K562 (cell line): Measurements from ENCODE around the gene INMT. TPM values are rescaled to one million over a fixed set of nuclear protein-coding genes. Genes with fewer than 3 reads are reported as not detected.
A peak's percentile ranks its signal among the peaks of the same experiment; 100 is the strongest.

Experiments used
- ARID4B ChIP-seq: sonication (generic); formaldehyde crosslinking; IDR thresholded peaks from 2 replicates; pipeline ENCODE4 v1.8.0; 2022; ENCODE audit warnings: mild to moderate bottlenecking, missing genetic modification reagents
- CCNT2 ChIP-seq: IDR thresholded peaks from 2 replicates; pipeline ENCODE4 v1.6.1; 2011; ENCODE audit warnings: borderline replicate concordance, low read depth, mild to moderate bottlenecking, moderate library complexity, mixed read lengths, low read length; ENCODE audit not compliant: insufficient read length; ENCODE audit errors: extremely low read depth
- E2F5 ChIP-seq: sonication (generic); formaldehyde crosslinking; IDR thresholded peaks from 2 replicates; pipeline ENCODE4 v1.8.0; 2022; ENCODE audit warnings: mild to moderate bottlenecking, missing genetic modification reagents
- ELF2 ChIP-seq: fragments of 250-450 bp; sonication (Bioruptor Pico); IDR thresholded peaks from 2 replicates; pipeline ENCODE4 v1.5.0; 2021; ENCODE audit warnings: mild to moderate bottlenecking
- ETS2 ChIP-seq: IDR thresholded peaks from 2 replicates; pipeline ENCODE4 v1.6.1; 2016; ENCODE audit warnings: borderline replicate concordance, missing genetic modification characterization, mild to moderate bottlenecking, moderate library complexity, missing compliant biosample characterization; ENCODE audit not compliant: poor library complexity, severe bottlenecking
- HDAC3 ChIP-seq: fragments of 450-650 bp; IDR thresholded peaks from 2 replicates; pipeline ENCODE4 v1.6.1; 2018; ENCODE audit warnings: borderline replicate concordance, mild to moderate bottlenecking, moderate library complexity; ENCODE audit not compliant: partially characterized antibody
- HMG20B ChIP-seq: fragments of 250-450 bp; sonication (Bioruptor Pico); IDR thresholded peaks from 2 replicates; pipeline ENCODE4 v1.5.0; 2021; ENCODE audit warnings: mild to moderate bottlenecking
- IRF2 ChIP-seq: sonication (generic); formaldehyde crosslinking; IDR thresholded peaks from 2 replicates; pipeline ENCODE4 v1.8.1; 2022; ENCODE audit warnings: mild to moderate bottlenecking, missing genetic modification reagents
- KHSRP ChIP-seq: fragments of 450-650 bp; IDR thresholded peaks from 2 replicates; pipeline ENCODE4 v1.6.1; 2017
- MAFG ChIP-seq: fragments of 450-650 bp; conservative IDR thresholded peaks from 2 replicates; pipeline ENCODE4 v1.6.1; 2016; ENCODE audit warnings: missing genetic modification characterization, missing compliant biosample characterization
- MCM5 ChIP-seq: fragments of 450-650 bp; IDR thresholded peaks from 2 replicates; pipeline ENCODE4 v1.6.1; 2016; ENCODE audit warnings: low read depth
- RBM14 ChIP-seq: fragments of 200-400 bp; formaldehyde crosslinking; IDR thresholded peaks from 2 replicates; pipeline ENCODE4 v1.6.1; 2018; ENCODE audit warnings: low read depth, mild to moderate bottlenecking, low read length, moderate library complexity, borderline replicate concordance; ENCODE audit not compliant: insufficient read depth
- SIN3B ChIP-seq: fragments of 450-650 bp; IDR thresholded peaks from 2 replicates; pipeline ENCODE4 v1.6.1; 2017; ENCODE audit warnings: low read depth, mild to moderate bottlenecking, moderate library complexity
- ZNF431 ChIP-seq: sonication (generic); formaldehyde crosslinking; IDR thresholded peaks from 2 replicates; pipeline ENCODE4 v1.8.0; 2022; ENCODE audit warnings: mild to moderate bottlenecking, missing genetic modification reagents
- ZNF561 ChIP-seq: fragments of 450-650 bp; formaldehyde crosslinking; conservative IDR thresholded peaks from 2 replicates; pipeline ENCODE4 v1.4.0; 2020; ENCODE audit warnings: mild to moderate bottlenecking, moderate library complexity
- ZNF780A ChIP-seq: fragments of 250-450 bp; sonication (Bioruptor Pico); IDR thresholded peaks from 2 replicates; pipeline ENCODE4 v1.5.0; 2021; ENCODE audit warnings: mild to moderate bottlenecking
- ZSCAN32 ChIP-seq: fragments of 450-650 bp; formaldehyde crosslinking; IDR thresholded peaks from 2 replicates; pipeline ENCODE4 v1.4.0; 2020; ENCODE audit warnings: mild to moderate bottlenecking, moderate library complexity
- polyA plus RNA-seq, 8 experiments: library from polyadenylated mRNA; depleted of rRNA in 4 of 8; stranded (reverse) in 5 of 8; unstranded in 3 of 8; fragments of >200 nt; fragmentation: Nextera tagmentation in 2 of 8; fragmentation: Illumina TruSeq in 1 of 8; extraction: Ambion mirVana in 2 of 8; extraction: Trizol in 1 of 8; gene quantifications; 2 replicates each; pipeline versions ENCODE4 v1.2.1 to v1.2.3, GENCODE V29; 2011 to 2014; ENCODE audit warnings: inconsistent platforms in 1 of 8, missing spikeins in 1 of 8
- total RNA-seq, 7 experiments: library from RNA; depleted of rRNA in 6 of 7; stranded (reverse); fragments of >200 nt in 6 of 7; fragmentation: Illumina TruSeq in 2 of 7; extraction: Trizol in 2 of 7; gene quantifications; 2 replicates each; pipeline versions ENCODE4 v1.2.1 to v1.2.3, GENCODE V29; 2011 to 2021; ENCODE audit warnings: low replicate concordance in 1 of 7
- TF ChIP-seq, protein P1 (sequence below): fragments of 150-350 bp; IDR thresholded peaks from 2 replicates; pipeline ENCODE4 v1.6.1; 2014; ENCODE audit warnings: low read depth, mild to moderate bottlenecking, low read length, borderline replicate concordance

INMT gene
- total and polyA plus RNA-seq, 9 of the 15 experiments (the other 6 are each of a cell fraction or from before 2014, with no cell fraction given) = 0.04 to 0.27 TPM; not detected in 7

DNA sequence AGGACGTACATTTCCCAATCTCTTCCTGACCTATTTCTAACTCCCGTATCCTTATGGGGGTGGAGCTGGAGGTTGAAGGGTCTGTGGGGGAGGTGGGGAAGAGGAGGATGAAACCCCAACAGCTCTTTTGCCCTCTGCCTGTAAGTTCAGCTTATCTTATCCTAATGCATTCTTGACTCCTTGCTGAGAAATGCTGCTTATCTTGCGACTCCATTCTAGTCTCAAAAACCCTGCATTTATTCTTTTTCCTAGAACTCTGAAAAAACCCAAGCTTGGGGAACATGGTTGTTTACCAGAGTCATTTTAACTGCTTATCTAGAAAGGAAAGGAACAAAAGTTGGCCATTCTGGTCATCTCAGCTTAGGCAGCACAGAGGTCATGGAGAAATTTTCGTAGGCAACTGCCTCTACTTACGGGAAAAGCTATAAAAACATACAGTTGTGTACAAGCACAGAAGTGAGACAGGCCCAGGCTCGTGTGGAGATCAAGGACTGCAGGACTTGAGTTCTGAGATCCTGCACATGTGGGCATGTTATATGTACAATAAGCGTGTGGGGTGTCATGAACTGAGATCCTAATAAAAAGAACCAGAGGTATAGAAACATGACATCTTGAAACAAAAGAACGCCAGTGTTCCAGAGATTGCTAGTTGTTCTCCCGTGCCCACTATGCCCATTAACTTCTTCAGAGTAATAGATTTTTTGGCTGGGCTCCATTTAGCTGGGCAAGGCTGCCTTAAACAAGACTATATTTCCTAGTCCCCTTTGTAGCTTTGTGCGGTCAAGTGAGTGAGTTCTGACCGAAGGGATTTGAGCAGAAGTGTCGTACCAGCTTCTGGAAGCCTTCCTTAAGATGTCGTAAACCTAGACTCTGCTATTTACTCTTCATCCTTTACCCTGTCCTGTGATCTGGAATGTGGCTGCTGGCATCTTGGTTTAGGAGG is 9.6 kb downstream of the INMT start (continued):
- TF ChIP-seq E2F5 (CRISPR knock-in tag) (no peak), ELF2 (CRISPR knock-in tag) (no peak), IRF2 (CRISPR knock-in tag) (no peak), HMG20B (CRISPR knock-in tag) (no peak), ZNF561 (CRISPR knock-in tag) (no peak), RBM14 (no peak), ARID4B (CRISPR knock-in tag) (no peak), MAFG (0 out of 2 replicates have a peak, but pooled peaks have one; percentile 9), KHSRP (peak; percentile 78; the same call in 1 of the 2 replicates), MCM5 (no peak), HDAC3 (peak; percentile 99), ZSCAN32 (CRISPR knock-in tag) (no peak), ZNF431 (CRISPR knock-in tag) (no peak), CCNT2 (peak; percentile 98), ETS2 (no peak), SIN3B (no peak), ZNF780A (no peak)
- TF ChIP-seq, protein P1, sequence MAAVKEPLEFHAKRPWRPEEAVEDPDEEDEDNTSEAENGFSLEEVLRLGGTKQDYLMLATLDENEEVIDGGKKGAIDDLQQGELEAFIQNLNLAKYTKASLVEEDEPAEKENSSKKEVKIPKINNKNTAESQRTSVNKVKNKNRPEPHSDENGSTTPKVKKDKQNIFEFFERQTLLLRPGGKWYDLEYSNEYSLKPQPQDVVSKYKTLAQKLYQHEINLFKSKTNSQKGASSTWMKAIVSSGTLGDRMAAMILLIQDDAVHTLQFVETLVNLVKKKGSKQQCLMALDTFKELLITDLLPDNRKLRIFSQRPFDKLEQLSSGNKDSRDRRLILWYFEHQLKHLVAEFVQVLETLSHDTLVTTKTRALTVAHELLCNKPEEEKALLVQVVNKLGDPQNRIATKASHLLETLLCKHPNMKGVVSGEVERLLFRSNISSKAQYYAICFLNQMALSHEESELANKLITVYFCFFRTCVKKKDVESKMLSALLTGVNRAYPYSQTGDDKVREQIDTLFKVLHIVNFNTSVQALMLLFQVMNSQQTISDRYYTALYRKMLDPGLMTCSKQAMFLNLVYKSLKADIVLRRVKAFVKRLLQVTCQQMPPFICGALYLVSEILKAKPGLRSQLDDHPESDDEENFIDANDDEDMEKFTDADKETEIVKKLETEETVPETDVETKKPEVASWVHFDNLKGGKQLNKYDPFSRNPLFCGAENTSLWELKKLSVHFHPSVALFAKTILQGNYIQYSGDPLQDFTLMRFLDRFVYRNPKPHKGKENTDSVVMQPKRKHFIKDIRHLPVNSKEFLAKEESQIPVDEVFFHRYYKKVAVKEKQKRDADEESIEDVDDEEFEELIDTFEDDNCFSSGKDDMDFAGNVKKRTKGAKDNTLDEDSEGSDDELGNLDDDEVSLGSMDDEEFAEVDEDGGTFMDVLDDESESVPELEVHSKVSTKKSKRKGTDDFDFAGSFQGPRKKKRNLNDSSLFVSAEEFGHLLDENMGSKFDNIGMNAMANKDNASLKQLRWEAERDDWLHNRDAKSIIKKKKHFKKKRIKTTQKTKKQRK = no peak
